NCI-H187 (cell line): ENCODE data around the gene COL24A1.

Experiments used
- DNase-seq, 2 experiments: peaks; one replicate each; lab custom pipeline; 2025; lab: John Stamatoyannopoulos, UW

Gene COL24A1

DNA sequence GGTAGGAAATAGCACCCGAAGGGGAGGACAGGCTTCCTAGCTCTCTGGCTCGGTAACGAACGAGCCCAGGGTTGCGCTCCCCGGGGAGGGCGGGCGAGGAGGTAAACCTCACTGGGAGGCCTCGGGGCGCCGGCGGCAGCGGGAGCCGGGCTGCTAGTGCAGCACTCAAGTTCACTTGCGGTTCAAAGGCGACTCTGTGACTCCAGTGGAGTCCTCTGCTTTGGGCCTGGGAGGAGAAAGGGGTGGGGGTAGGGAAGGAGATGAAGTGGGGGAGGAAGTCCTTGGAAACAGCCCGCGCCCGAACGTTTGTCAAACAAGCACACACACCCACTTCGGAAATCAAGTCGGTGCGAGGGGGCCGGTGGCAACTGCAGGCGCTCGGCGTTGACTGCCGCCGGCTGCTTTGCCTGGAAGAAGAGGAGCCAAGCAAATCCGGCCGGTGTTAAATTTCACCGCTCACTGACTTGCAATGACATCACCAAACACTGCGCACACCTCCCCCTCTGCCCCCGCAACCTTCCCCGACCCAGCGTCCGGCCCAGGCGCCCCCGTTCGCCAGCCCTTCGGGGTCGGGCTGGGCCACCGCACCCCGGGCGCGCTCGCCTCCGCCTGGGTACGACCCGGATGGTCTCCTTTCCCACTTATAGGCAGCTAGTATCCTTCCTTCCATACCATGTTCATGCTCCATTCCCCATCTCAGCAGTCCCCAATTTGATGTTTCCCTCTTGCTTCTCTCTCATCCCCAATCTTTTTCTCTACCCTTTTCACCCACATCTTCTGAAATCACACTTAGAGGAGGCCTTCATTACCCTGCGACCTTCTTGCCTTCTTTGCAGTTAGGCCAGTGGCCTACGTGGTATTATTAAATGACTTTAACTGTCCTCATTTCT is at the start of gene COL24A1:
Gene COL24A1, minus strand, starts transcription at position 207 of the 890 bp plus-strand sequence. CDS start 376 bp downstream, outside the sequence.
- peak; percentile 23 to 62 for DNase-seq

DNA sequence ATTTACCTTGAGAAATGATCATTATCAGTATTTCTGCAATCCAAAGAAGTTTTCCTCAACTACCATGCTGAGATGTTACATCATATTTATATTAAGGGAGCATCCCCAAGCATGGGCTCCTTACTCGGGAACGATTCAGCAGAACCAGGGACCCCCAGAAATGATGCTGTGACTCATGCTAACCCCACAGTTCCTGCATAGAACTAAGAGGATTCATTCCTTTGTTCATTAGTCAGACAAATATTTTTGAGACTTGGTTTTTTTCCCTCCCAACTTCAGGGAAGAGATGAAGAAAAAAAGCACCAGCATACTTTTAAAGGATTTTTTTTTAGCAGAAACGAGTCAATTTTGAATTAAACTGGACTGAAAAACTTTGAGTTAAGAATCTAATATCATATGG is 49.2 kb upstream of the COL24A1 start:
- no peak for DNase-seq

DNA sequence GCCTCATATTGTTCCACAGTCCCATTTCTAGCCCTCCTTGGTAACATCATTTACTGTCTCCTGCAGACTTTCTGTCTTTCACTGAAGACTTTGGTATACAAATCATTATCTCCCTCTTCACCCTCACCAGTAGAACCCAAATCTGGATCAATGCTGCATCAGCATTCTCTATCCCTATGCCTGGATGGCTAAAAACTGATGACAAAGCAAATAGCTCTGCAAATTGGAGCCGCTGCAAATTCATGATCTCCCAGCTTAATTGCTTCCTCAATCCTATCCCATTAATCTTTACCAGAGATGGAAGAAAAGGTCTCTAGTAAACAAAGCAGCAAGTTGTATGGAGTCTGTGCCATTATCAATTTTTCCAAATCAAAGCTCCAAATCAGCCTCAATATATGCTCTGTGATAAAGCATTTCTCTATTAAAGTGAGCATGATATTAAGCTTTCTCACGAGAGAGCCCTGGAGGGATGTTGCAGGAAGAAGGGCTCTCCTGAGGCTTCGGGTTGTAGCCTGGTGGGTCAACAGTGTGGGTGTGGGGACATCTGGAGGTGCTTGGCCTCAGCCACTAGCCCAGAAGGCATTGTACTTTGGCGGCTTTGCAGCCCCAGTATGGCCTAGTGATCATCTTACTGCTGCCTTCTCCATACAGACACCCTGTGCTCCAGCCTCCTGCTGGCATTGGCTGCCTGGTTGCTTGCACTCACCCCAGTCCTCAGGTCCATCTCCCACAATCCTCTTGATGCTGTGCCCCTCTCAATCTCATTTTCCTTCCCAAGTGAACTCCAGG is 46.2 kb upstream of the COL24A1 start:
- no peak for DNase-seq

DNA sequence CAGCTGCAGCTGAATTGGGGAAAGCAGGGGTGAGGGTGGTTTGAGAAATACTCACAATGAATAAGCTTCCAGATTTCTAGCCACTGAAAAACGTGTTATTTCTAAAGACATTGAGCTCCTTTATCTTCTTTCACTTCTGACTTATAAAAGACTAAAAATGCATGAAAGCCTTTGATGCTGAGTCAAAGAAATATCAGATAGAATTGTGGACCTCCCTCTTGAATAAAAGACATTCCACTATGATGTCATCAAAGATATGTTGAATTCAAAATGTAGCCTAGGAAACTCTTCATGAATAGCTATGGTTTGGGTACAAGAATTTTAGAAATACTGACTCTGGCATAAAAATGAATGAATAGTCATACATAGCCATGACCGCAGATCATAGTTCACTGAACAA is 44.7 kb upstream of the COL24A1 start:
- no peak for DNase-seq

DNA sequence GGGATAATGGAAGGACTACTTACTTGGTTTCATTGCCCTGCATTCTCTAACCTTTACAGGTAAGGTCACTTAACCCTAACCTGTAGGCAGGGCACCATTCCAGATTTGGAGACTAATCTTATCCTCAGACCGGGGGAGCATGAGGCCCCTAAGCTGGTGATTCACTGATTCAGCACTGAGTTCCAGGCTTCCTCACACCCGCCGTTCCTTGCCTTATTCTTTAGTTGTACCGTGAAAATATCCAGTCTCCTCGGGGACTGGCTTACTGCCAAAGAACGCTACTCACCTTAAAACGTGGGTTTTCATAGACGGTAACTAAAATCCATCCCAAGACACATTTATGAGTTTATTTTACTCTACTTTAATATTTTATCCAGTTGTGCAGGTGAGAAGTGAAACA is 44.3 kb upstream of the COL24A1 start:
- no peak for DNase-seq

DNA sequence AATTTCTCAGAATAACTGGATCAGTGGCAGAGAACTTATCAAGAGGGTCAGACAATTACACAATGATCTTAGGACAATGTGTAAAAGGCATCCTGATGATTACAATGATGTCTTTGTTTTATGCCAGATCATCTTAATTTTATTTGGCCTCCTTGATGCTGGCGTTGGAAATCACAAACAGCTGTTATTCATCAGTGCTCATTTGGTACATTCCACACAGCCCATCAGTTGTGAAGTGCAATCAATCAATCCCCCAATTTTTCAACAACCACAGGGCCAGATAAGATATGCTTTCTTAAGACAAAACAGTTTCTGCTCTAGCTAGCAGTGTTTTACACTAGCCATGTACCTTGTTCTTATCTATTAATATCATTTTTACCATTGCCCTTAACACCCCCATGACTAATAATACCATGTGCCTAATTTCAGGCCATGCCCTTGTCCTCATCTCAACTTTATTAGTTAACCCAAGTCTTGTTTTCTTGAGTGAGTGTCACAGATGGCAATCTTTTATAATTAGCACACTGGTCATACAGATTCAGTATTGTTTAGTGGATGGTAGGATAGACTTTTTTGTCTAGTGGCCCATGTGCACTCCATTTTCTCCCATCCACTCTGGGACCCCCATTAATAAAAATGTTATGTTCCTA is 40.8 kb upstream of the COL24A1 start:
- DNase-seq: no peak

DNA sequence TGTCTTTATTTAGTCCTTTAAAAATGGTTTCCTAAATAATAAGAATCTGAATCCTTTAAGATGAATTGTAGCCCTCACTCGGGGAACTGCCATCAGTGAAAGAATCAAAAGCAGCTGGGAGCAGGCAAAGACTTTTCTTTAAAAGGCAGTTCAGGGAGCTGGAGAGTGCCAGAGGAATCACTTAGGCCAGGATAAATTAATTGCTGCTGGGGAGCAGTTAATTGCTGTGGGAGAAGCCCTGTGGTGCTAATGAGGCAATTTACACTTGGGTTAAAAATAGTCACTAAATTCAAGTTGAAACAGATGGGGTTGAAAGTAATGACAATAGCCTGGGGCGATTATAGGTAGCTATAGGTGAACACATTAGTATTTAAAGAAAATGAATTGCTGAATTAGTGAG is 38.7 kb upstream of the COL24A1 start:
- no peak for DNase-seq

DNA sequence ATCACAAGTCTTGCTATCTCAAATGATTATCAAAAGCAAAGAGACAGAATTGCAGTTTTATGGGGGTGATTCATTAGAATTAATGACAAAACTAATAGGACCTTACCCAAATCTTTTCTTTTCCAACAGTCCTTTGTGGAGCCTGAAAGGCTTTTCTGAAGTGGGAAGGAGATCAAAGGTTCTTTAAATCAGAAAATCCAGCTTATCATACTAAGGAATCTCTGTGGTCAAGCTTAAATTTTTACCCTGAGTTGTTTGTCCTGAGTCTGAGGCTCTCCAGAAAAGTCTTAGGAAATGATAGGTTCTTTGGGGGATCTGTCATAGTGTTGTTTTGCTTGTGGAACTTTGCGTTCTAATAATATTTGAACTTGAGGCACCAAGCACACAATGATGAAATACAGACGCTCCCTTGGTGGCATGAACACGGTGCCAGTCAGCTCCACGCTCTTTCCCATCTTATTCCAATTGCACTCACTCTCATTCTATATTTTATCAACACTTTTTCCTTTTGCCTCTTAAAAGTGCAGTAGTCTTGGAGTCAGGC is 38.0 kb upstream of the COL24A1 start:
- DNase-seq: no peak

DNA sequence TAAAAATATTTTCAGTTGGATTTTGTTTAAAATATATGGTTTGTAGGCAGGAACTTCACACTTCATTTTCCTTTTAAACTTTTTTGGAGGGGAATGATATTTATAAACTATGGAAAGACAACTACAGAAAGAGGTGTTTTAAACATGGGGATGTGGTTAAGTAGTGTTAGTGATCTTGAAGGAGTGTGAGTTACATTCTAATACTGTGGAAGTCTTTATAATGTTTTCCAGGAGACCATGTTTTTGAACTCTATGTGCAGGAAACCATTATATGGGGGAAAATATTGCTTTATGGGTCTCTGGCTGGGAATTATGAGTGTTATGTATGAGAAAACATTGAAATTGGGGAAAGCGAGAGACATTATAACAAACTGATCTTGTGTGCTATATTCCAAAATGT is 35.8 kb upstream of the COL24A1 start:
- DNase-seq: no peak

DNA sequence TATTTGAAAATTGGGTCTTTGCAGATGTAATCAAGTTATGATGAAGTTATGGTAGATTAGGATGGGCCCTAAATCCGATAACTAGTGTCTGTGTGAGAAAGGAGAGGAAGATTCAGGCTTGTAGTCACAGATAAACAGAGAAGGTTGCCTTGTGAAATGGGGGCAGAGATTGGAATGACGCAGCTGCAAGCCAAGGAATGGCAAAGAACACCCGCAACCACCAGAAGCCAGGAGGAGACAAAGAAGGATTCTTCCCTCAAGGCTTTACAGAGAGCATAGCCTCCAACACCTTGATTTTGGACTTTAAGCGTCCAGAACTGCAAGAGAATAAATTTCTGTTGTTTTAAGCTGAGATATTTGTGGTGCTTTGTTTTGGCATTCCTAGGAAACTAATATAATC is 35.4 kb upstream of the COL24A1 start:
- no peak for DNase-seq

DNA sequence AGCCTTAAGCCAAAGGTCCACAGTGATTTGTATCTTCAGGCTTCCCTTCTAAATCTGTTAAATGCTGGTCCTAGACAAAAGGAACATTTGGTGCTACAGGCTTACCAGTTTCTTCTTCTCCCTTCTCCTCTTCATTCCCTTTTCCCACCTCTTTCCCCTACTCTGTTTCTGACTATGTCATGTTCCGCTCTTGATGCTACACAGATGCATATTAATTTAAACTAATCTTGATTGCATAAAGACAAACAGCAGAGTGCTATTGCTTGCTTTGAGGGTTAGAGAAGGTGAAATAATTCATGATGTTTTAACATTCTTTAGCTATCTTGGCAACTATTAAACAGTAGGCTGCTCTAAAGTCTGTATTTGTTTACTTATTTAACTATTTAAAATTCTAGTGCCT is 34.3 kb upstream of the COL24A1 start:
- DNase-seq: no peak

DNA sequence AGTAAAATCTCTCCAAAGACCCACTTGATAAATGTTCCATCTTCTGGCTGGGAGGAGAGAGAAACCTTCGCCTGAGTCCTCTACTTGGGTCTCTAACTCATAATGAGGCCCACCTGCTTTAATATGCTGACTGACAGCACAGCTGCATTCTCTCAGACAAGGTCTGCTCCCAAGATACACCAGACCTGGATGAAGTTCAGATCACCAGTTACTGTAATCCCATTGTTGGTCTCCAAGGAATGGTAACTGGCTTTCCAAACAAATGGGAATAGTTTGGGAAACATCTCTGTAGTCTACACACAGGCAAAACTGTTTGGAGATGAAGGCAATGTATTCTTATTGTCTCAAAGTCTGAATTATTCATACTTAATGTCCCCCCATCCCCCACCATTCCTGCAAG is 27.9 kb upstream of the COL24A1 start:
- no peak for DNase-seq

DNA sequence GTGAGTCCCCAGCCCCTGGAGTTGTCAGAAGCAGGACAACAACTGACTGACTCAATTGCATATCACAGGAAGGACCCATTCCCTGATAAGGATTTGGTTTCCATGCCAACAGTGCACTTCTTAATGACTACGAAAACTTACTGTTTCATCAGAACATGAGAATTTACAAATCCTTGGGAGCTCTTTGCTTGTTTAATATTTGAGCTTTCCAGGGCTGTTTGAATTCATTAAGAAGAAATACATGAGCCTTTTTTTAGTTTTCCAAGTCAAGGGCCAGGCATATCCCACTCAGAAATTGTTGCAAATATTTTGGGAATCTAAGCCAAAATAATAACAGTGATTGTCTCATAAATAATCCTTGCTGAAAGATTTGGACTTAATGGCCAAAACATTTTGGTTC is 27.2 kb upstream of the COL24A1 start:
- no peak for DNase-seq

DNA sequence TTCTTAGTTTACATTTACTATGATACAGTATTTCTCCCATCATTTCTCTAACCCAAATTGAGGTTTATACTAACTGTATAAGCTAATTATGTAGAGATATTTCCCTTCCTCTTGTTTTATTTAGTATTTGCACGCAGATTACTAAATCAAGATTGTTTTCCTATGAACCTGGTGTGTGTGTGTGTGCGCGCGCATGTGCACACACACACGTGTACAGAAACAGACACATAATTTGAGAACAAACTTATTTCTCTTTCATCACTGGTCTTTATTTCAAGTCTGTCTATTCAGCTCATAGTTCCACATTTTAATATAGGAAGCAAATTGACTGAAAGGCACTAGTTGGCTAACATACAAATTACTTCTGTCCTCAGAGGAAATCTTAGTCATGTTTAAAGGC is 19.7 kb upstream of the COL24A1 start:
- DNase-seq: no peak

DNA sequence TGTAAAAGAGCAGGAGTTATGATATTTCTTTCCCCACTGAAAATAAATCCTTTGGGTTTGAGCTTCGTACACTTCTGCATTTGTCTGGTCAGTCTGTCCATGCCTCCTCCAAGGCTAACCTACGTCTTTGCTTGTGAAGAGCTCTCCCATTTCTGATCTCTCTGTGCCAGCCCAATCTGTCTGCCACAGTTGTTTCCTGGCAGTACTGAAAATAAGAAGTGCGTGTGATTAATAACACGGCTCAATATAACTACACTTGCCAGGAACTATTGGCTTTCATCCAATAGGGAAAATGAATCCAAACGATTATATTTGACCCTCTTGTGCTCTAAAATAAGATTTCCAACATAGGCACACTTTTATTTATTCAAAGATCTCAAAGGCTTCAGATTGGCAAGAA is 19.2 kb upstream of the COL24A1 start:
- no peak for DNase-seq

DNA sequence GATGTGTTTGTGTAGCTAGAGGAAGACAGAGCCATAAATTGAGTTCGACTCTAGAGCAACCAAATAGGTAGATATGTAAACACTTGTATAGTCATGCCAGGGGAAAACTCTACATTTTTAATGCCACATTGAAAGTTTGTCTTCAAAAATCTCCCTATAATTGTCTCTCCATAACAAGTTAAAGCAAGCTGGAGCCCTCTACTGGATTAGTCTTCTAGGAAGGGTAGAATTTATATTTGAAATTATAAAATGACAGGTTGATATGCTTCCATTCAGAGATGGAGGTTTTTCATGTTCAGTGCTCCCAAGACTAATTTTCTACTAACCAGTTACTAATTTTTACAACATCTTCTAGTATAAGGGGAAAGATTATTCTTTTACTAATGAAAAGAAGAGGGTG is 13.1 kb upstream of the COL24A1 start:
- DNase-seq: no peak

DNA sequence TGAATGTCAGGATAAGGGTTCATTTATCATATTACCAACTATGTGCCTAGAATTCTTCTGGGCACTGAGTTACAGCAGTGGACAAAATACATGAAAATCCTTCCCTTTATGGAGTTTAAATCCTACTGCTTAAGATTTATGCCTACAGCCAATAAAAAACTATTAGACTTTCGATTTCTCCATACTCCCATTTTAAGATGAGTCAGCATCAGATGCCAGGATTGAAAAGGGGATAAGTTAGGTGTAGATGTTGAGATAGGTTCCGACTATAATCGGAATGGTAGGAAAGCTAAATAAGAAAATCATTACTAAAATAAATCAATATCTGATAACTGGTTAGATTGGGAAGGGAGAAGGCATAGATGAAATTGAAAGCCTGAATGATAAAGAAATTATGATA is 3.2 kb upstream of the COL24A1 start:
- no peak for DNase-seq

DNA sequence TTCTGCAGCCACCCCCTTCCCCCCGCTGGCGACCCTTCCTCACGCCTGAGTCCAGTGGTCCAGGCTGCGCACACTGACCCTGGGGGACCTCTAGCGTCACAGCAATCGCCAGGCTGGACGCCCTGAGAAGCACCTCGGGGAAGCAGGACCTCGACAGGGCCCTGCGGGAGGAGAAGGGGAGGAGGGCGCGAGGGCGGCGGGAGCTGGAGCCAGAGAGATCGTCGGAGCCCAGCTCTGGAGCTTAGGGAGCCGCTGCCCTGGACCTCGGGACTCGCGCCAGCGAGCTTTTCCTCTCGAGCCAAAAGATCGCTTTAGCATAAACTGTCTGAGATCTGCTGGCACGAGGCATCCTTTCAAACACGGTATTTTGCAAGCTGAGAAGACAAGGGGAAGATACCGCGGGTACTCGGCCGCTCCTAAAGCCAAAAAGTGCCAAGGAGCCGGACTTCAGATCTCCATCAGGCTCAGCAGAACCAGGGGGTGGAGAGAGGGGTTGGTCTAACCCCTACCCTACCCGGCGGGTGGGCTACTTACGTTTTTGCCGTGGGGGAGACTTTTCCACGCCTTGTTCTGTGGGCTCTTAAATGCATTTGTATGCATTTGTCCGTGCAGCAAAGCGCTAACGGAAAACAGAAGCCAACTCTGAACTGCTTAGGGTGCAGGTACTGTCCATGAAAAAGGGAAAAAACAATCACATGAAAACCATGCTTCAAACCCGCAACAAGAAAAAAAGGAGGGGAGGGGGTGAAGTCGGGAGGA is 586 bp downstream of the COL24A1 start:
- peak in 1 of 2 experiments; percentile 62 for DNase-seq

DNA sequence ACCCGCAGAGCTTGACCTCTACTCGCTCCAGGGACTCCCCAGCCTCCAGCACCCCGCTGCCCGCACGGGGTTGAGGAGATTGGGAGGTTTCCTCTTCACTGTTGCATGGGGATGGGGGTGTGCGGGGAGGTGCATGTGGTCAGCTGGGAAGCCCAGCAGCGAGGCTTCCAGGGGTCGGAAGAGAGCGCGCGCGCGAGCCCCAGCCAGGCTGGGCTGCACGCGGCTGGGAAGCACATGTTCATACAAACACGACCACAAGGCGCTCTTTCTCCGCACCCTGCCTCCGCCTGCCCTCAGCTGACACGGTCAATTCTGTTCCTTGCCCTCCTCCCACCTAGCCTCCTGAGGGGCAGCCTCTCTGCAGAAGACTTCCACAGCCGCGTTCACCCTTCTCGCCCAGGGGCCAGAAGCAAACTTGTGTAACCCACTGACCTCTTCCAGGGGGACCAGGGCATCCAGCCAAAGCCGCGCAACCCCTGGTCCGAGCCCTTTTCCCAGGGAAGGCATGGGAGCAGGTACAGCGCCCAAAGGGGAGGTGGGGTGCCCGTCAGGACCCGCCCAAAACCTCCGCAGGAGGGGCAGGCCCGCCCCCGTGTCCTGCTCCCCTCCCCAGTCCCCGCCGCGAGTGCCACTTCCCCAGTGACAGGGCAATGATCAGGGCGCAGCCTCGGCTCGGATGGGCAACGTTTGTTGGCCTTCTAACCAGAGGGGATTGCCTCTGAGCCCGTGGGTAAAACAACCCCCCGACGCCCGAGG is 1.3 kb downstream of the COL24A1 start:
- DNase-seq: no peak

DNA sequence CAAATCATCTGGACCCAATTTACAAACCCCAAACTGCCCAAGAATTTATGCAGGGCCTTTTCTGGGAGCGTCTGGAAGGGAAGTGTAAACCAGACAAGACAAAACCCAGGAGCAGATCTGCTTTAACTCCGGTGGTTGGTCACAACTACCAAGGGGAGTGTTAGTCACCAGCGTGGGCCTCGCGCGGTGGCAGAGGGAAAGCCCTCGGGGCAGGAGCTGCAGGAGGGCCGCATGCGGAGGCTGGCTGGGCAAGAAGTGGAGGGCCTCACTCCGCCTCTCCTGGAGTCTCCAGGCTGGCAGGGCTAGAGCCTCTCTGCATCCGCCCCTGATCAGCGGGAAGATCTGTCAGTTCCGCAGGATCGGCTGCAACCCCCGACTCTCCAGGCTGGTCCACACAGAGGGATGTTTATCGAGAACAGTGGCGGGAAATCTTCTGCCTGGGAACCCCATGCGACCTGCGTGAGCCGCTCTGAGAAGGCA is 2.0 kb downstream of the COL24A1 start:
- DNase-seq: no peak

DNA sequence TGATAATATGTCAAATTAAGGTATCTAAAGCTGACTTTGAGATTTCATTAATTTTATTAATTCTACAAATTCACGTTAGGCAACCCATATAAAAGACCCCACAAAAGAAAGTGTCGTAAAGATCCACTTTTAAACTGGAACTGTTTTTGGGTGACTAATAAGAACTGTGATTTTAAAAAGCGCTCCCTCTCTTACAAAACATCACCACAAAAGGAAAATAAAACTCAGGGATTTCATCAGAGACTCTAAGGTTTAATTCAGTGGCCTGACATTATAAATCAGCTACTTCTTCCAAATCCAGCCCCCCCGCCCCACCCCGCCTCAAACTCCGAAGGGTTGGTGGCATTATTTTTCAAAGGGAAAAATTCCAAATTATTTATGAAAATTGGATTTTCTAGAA is 2.7 kb downstream of the COL24A1 start:
- DNase-seq: no peak
